ENCODE measurements around the gene TSC1.

The TSC1 gene

DNA sequence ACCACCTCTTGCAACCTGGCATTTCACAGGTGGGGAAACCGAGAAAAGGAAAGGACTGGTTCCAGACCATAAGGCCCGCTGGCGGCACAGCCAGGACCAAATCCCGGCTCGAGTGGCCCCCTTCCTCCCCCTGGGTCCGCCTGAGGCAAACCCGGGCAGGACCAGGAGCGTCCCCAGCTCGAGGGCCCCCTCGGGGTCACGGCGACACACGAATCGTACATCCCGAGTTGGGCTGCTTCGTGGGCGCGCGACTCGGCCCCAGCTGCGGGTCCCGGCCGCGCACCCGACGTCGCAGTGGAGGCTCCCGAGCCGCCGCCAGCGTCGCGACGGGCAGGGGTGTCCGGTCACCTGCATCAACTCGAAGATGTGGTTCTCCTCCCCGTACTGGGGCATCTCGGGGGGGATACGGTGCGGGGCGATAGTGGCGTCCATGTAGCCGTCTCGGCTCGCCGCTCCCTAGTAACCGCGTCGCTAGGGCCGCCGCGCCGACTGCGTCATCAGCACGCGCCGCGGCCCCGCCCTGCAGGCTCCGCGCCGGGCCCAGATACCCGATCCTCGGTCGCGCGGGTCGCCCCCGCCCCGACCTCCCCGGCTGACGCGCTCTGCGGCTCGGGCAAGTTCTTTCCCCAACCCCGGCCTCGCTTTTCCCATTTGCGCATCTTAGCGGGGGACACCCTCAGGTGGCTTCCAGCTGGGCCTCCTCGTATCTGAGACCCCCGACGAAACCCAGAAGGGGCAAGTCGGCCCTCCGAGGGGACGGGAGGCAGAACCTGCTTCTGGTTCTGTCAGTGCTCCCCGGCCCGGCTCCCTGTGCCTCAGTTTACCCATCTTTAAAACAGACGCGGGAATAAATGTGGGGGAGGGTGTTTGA is 66.4 kb downstream of the TSC1 start, which contains the start of gene AK8:
Gene AK8 (minus strand): TSS at position 461 of the 871 bp plus-strand sequence. CDS start 29 bp downstream, at position 432.
- H3K27me3 ChIP-seq (ENCODE audit: control insufficient read depth, insufficient read depth, low read length): no peaks in the 10 kb centered on the region
- peak within 1 kb of the TSS; percentile 86 for H3K4me3 ChIP-seq (ENCODE audit: low read length)
- H3K9ac ChIP-seq (ENCODE audit: low read length): peak within 1 kb of the TSS; percentile 90
- H3K27ac ChIP-seq (ENCODE audit: low read depth, low read length): peak within 1 kb of the TSS; percentile 91
- no peaks in the 10 kb centered on the region for H3K36me3 ChIP-seq (ENCODE audit: control insufficient read depth, insufficient read depth, low read length)
- no peaks in the 10 kb centered on the region for H3K4me1 ChIP-seq (ENCODE audit: control insufficient read depth, insufficient read depth, low read length)

DNA sequence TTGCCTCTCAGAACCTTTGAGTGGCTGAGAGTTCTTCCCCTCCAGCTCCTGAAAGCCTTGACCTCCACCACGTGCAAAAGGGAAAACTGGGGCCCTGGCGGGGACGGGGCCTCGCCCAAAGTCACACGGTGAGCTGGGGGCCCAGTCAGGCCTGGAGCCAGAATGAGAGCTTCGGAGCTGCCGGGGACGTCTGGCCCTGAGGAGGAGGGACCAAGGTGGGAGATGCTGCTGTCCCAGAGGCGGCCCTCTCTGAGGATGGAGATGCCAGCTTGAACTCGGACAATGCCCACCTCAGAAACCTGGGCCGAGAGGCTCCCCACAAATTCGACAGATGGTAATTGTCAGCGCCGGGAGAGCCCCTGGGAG is 67.0 kb downstream of the TSC1 start:
- Histone ChIP-seq H3K27ac (ENCODE audit: low read depth, low read length) (no peak overlapping the region), H3K9ac (ENCODE audit: low read length) (no peak overlapping the region), H3K4me1 (ENCODE audit: control insufficient read depth, insufficient read depth, low read length) (no peaks in the 10 kb centered on the region), H3K27me3 (ENCODE audit: control insufficient read depth, insufficient read depth, low read length) (no peaks in the 10 kb centered on the region), H3K36me3 (ENCODE audit: control insufficient read depth, insufficient read depth, low read length) (no peaks in the 10 kb centered on the region), H3K4me3 (ENCODE audit: low read length) (peak overlapping the region; percentile 86)

DNA sequence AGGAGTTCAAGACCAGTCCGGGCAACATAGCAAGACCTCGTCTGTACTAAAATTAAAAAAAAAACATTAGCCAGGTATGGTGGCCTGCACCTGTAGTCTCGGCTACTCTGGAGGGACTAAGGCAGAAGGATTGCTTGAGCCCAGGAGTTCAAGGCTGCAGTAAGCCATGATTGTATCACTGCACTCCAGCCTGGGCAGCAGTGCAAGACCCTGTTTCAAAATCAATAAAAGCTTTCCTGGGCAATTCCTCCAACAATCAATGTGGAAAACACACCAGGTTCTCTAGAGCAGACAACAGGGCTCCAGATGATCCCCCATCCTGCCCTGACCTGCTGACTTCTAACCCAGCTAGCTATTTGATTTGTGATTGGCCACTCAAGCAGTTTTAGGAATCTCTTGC is 67.6 kb downstream of the TSC1 start:
- Histone ChIP-seq H3K36me3 (ENCODE audit: control insufficient read depth, insufficient read depth, low read length) (no peaks in the 10 kb centered on the region), H3K27me3 (ENCODE audit: control insufficient read depth, insufficient read depth, low read length) (no peaks in the 10 kb centered on the region), H3K27ac (ENCODE audit: low read depth, low read length) (no peak overlapping the region), H3K4me1 (ENCODE audit: control insufficient read depth, insufficient read depth, low read length) (no peaks in the 10 kb centered on the region), H3K4me3 (ENCODE audit: low read length) (no peak overlapping the region), H3K9ac (ENCODE audit: low read length) (no peak overlapping the region)

DNA sequence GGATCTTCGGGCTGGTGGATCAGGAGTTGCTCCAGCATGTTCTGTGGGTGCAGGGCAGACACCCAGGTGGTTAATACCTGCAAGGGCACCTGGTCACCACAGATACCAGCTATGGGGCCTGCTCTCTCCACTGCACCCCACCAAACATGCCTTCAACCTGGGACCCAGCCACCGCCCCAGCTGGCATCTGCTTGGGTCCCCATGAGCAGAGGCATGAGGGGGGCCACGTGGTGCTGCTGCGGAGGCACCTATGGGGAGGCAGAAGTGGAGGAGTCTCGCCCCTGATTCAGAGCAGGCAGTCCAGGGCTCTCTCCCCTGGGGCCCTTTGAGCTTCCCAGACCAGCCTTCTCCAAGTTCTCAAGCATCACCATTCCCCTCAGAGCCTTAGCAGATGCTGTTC is 69.3 kb downstream of the TSC1 start:
- Histone ChIP-seq H3K9ac (ENCODE audit: low read length) (no peak overlapping the region), H3K4me1 (ENCODE audit: control insufficient read depth, insufficient read depth, low read length) (no peaks in the 10 kb centered on the region), H3K27ac (ENCODE audit: low read depth, low read length) (no peak overlapping the region), H3K4me3 (ENCODE audit: low read length) (no peak overlapping the region), H3K36me3 (ENCODE audit: control insufficient read depth, insufficient read depth, low read length) (no peaks in the 10 kb centered on the region), H3K27me3 (ENCODE audit: control insufficient read depth, insufficient read depth, low read length) (no peaks in the 10 kb centered on the region)

DNA sequence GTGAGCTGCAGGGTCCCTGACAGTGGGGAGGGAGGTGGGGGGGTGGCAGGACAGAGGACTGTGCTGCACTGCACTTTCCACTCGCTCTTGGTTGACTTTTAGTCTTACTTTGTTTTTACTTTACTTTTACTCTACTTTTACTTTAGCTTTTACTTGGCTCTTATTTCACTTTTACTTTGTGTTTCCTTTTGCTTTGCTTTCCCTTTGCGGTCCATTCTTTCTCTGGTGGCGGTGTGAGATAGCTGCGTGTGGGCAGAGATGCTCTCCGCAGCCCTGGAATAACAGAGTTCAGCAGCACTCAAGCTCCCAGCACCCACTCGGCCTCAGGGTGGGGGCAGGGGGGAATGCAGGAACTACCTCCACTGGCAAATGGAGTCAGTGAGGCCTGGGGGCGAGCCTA is 71.0 kb downstream of the TSC1 start:
- no peaks in the 10 kb centered on the region for H3K4me1 ChIP-seq (ENCODE audit: control insufficient read depth, insufficient read depth, low read length)

DNA sequence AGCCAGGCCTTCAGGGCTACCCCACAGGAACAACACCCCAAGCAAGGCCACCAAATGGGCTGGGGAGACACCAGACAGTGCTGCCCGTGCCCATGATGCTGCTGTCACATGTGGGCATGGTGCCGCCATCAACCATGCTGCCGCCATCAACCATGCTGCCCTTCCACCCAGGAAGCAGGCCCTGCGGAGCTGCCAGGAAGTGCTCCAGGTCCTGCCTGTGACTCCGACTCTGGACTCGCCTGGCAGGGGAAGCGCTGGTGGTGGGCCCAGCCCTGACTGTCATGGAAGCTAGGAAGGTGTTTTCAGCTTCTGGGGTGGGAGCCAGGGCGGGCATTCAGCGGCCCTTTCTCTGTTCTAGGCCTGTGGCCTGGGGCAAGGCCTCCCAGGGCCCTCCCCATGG is 75.2 kb downstream of the TSC1 start:
- H3K27me3 ChIP-seq (ENCODE audit: control insufficient read depth, insufficient read depth, low read length): no peaks in the 10 kb centered on the region
- no peak overlapping the region for H3K4me3 ChIP-seq (ENCODE audit: low read length)
- no peaks in the 10 kb centered on the region for H3K4me1 ChIP-seq (ENCODE audit: control insufficient read depth, insufficient read depth, low read length)
- no peaks in the 10 kb centered on the region for H3K36me3 ChIP-seq (ENCODE audit: control insufficient read depth, insufficient read depth, low read length)
- no peak overlapping the region for H3K27ac ChIP-seq (ENCODE audit: low read depth, low read length)
- no peak overlapping the region for H3K9ac ChIP-seq (ENCODE audit: low read length)

More for the DNA sequence above, 71.0 kb downstream of the TSC1 start:
- Histone ChIP-seq H3K27ac (ENCODE audit: low read depth, low read length) (no peak overlapping the region), H3K9ac (ENCODE audit: low read length) (no peak overlapping the region), H3K4me3 (ENCODE audit: low read length) (no peak overlapping the region), H3K27me3 (ENCODE audit: control insufficient read depth, insufficient read depth, low read length) (no peaks in the 10 kb centered on the region), H3K36me3 (ENCODE audit: control insufficient read depth, insufficient read depth, low read length) (no peaks in the 10 kb centered on the region)

DNA sequence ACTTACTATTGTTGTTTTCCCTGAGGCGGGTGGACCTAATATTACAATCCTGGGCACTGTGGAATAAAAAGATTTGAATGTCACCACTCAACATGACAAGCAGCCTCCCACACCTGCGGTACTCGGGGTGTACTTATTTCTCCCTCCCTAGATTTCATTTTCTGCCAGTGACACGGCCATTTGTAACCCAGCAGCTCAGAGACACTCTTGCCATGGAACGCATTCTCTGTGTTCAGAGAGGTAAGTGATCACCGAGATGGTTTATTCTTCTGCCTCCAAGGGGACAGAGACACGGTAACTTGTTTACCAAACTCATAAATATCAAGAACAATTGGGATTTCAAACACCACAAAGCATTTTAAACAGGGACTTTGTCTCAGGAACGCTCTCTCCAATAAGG is 77.5 kb downstream of the TSC1 start:
- no peak overlapping the region for H3K4me3 ChIP-seq (ENCODE audit: low read length)
- no peak overlapping the region for H3K9ac ChIP-seq (ENCODE audit: low read length)
- no peaks in the 10 kb centered on the region for H3K4me1 ChIP-seq (ENCODE audit: control insufficient read depth, insufficient read depth, low read length)
- H3K36me3 ChIP-seq (ENCODE audit: control insufficient read depth, insufficient read depth, low read length): no peaks in the 10 kb centered on the region
- no peak overlapping the region for H3K27ac ChIP-seq (ENCODE audit: low read depth, low read length)
- no peaks in the 10 kb centered on the region for H3K27me3 ChIP-seq (ENCODE audit: control insufficient read depth, insufficient read depth, low read length)

DNA sequence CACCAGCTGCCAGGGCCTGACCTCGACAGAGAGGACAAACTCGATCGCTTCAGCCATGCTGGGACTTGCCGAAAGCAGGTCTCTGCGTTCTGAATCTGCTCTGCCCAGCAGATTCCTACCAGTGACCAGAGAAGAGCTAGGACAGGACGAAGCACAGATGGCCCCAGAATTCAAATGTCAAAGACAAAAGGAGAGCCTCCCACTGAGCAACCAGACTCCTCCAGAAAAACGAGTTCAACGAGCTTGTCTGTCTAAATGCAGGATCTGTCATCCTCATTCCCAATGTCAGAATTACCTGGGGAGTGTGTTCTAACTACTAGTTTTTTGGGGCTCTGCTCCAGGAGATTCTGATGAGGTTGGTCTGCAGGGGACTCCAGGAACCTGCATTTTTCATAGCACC is 79.7 kb downstream of the TSC1 start:
- no peak overlapping the region for H3K27ac ChIP-seq (ENCODE audit: low read depth, low read length)
- no peaks in the 10 kb centered on the region for H3K36me3 ChIP-seq (ENCODE audit: control insufficient read depth, insufficient read depth, low read length)
- H3K4me1 ChIP-seq (ENCODE audit: control insufficient read depth, insufficient read depth, low read length): no peaks in the 10 kb centered on the region
- no peak overlapping the region for H3K4me3 ChIP-seq (ENCODE audit: low read length)
- H3K9ac ChIP-seq (ENCODE audit: low read length): no peak overlapping the region
- no peaks in the 10 kb centered on the region for H3K27me3 ChIP-seq (ENCODE audit: control insufficient read depth, insufficient read depth, low read length)

DNA sequence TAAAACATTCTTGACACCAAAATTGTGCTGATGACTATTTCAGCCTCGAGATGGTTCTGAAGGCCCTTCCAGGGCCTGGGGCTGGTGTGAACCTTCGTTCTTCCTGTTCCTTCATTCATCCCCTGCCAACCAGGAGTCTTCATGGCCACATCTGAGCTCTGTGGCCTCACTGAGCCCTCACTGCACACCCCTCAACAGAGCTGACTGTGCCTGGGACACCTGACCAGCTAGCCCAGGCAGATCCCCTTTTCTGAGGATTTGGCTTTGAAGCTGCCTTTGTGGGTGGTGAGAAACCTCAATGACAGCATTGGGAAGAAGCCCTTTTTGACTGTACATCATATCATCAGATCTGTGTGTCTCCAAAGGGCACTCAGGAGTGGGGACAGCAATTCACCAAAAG is 80.1 kb downstream of the TSC1 start:
- Histone ChIP-seq H3K36me3 (ENCODE audit: control insufficient read depth, insufficient read depth, low read length) (no peaks in the 10 kb centered on the region), H3K4me1 (ENCODE audit: control insufficient read depth, insufficient read depth, low read length) (no peaks in the 10 kb centered on the region), H3K27me3 (ENCODE audit: control insufficient read depth, insufficient read depth, low read length) (no peaks in the 10 kb centered on the region), H3K4me3 (ENCODE audit: low read length) (no peak overlapping the region), H3K9ac (ENCODE audit: low read length) (no peak overlapping the region), H3K27ac (ENCODE audit: low read depth, low read length) (no peak overlapping the region)

DNA sequence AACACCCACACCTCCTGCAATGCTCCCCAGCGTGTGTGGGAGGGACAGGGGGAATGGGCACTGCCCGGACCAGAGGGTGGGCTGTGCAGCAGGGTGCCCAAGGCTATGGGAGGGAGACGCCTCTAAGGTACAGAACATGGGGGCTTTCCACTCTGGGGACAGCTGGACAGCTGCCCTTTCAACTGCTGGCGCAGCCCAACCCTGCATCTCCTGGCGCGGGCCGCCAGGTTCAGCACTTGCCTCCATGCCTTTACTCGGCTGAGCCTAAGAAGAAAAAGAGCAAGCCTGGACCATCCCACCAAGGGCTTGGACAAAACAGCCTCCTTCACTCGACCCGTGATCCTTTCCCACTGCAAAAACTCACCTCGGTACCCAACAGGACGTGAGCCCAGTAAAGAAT is 81.3 kb downstream of the TSC1 start:
- Histone ChIP-seq H3K4me1 (ENCODE audit: control insufficient read depth, insufficient read depth, low read length) (peaks cover 1% of the 10 kb centered on the region), H3K4me3 (ENCODE audit: low read length) (no peak overlapping the region), H3K27ac (ENCODE audit: low read depth, low read length) (no peak overlapping the region), H3K9ac (ENCODE audit: low read length) (no peak overlapping the region), H3K27me3 (ENCODE audit: control insufficient read depth, insufficient read depth, low read length) (no peaks in the 10 kb centered on the region), H3K36me3 (ENCODE audit: control insufficient read depth, insufficient read depth, low read length) (no peaks in the 10 kb centered on the region)

DNA sequence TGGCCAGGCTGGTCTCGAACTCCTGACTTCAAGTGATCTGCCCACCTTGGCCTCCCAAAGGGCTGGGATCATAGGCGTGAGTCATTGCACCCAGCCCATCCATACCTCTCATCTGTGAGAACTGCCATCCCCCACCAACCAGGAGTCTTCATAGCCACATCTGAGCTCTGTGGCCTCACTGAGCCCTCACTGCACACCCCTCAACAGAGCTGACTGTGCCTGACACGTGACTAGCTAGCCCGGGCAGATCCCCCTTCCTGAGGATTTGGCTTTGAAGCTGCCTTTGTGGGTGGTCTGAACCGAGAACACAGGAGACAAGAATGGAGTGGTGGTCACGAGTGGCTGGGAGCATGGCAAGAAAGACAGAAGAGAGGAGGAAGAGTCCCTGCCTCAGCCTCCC is 81.9 kb downstream of the TSC1 start:
- peaks cover 4% of the 10 kb centered on the region for H3K4me1 ChIP-seq (ENCODE audit: control insufficient read depth, insufficient read depth, low read length)
- no peak overlapping the region for H3K9ac ChIP-seq (ENCODE audit: low read length)
- no peak overlapping the region for H3K4me3 ChIP-seq (ENCODE audit: low read length)
- H3K36me3 ChIP-seq (ENCODE audit: control insufficient read depth, insufficient read depth, low read length): no peaks in the 10 kb centered on the region
- H3K27ac ChIP-seq (ENCODE audit: low read depth, low read length): no peak overlapping the region
- H3K27me3 ChIP-seq (ENCODE audit: control insufficient read depth, insufficient read depth, low read length): no peaks in the 10 kb centered on the region

DNA sequence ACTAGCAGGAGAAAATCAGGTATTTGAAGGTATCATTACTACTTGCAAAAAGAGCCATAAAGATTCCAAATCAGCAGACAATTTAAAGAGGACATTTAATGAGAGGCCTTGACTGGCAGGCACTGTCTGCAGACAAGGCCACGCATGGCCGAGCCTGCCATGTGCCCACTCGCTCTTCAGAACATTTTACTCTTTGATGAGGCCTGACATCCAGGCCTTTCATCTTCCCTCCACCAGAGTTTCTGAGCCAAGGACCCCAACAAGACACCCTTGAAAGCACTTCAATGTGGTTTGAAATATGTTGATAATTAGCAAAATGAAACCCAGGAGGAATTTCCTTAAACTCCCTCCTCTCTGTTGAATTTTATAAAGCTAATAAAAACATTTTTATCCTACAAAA is 82.8 kb downstream of the TSC1 start:
- Histone ChIP-seq H3K27ac (ENCODE audit: low read depth, low read length) (no peak overlapping the region), H3K4me1 (ENCODE audit: control insufficient read depth, insufficient read depth, low read length) (peaks cover 8% of the 10 kb centered on the region), H3K9ac (ENCODE audit: low read length) (no peak overlapping the region), H3K27me3 (ENCODE audit: control insufficient read depth, insufficient read depth, low read length) (no peaks in the 10 kb centered on the region), H3K36me3 (ENCODE audit: control insufficient read depth, insufficient read depth, low read length) (no peaks in the 10 kb centered on the region), H3K4me3 (ENCODE audit: low read length) (no peak overlapping the region)

DNA sequence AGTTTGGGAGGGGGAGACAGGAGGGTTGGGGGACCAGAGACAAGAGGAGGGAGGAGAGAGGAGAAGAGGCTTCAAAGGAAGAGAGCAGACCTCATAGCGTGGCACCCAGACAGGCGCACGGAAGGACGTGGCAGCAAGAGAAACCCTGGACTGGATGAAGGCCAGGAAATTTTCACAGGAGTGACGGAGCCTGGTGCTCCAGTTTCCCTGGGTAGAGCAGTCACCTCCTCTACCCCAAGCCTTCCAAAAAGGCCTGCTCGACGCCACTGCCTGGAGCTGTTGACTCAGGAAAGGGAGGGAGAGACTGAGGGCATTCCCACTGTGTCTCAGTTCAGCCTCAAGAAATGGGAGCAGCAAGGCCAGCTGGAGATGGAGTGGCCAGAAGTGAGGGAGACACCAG is 85.7 kb downstream of the TSC1 start:
- peaks cover 8% of the 10 kb centered on the region for H3K4me1 ChIP-seq (ENCODE audit: control insufficient read depth, insufficient read depth, low read length)
- H3K9ac ChIP-seq (ENCODE audit: low read length): no peak overlapping the region
- H3K4me3 ChIP-seq (ENCODE audit: low read length): no peak overlapping the region
- no peak overlapping the region for H3K27ac ChIP-seq (ENCODE audit: low read depth, low read length)
- H3K27me3 ChIP-seq (ENCODE audit: control insufficient read depth, insufficient read depth, low read length): no peaks in the 10 kb centered on the region
- H3K36me3 ChIP-seq (ENCODE audit: control insufficient read depth, insufficient read depth, low read length): no peaks in the 10 kb centered on the region

Measured in rectal smooth muscle tissue (tissue), 1 donor.